HepG2 (cell line): ENCODE results near the gene CCDC85C. TPM values are rescaled to one million over a fixed set of nuclear protein-coding genes. Genes with fewer than 3 reads are reported as not detected.

Experiments used
- BCL6 ChIP-seq: IDR thresholded peaks from 2 replicates; pipeline ENCODE4 v1.6.1; 2016; ENCODE audit warnings: missing genetic modification reagents, missing compliant biosample characterization
- CEBPG ChIP-seq: IDR thresholded peaks from 2 replicates; pipeline ENCODE4 v1.6.1; 2016
- NR2F6 ChIP-seq, 2 experiments: IDR thresholded peaks; 2 replicates each; pipeline ENCODE4 v1.6.1; 2016; ENCODE audit warnings: antibody characterized with exemption in 1 of 2, mild to moderate bottlenecking in 1 of 2
- SALL1 ChIP-seq: sonication (generic); formaldehyde crosslinking; IDR thresholded peaks from 2 replicates; pipeline ENCODE4 v1.8.0; 2022; ENCODE audit warnings: mild to moderate bottlenecking, missing genetic modification reagents
- ZNF746 ChIP-seq: sonication (generic); formaldehyde crosslinking; IDR thresholded peaks from 2 replicates; pipeline ENCODE4 v1.8.0; 2022; ENCODE audit warnings: mild to moderate bottlenecking, missing genetic modification reagents
- ZZZ3 ChIP-seq: sonication (generic); formaldehyde crosslinking; IDR thresholded peaks from 2 replicates; pipeline ENCODE4 v1.4.0; 2020; ENCODE audit warnings: missing genetic modification reagents, mild to moderate bottlenecking, borderline replicate concordance
- polyA plus RNA-seq, 8 experiments: library from polyadenylated mRNA; depleted of rRNA in 3 of 8; stranded (reverse) in 7 of 8; unstranded in 1 of 8; fragments of >200 nt; fragmentation: Illumina TruSeq in 4 of 8; extraction: Trizol in 4 of 8; gene quantifications; 2 replicates each; pipeline versions ENCODE4 v1.2.1 to v1.2.3, GENCODE V29; 2011 to 2016; ENCODE audit warnings: low read depth in 4 of 8, missing spikeins in 1 of 8, mixed read lengths in 1 of 8; ENCODE audit not compliant: insufficient read depth in 1 of 8
- total RNA-seq, 5 experiments: library from RNA; depleted of rRNA; stranded (reverse); fragments of >200 nt; fragmentation: Illumina TruSeq; extraction: Trizol; gene quantifications; 2 replicates each; pipeline ENCODE4 v1.2.3, GENCODE V29; 2016; ENCODE audit warnings: low read depth in 1 of 5
- TF ChIP-seq, protein P1 (sequence below): sonication (generic); formaldehyde crosslinking; IDR thresholded peaks from 2 replicates; pipeline ENCODE4 v1.5.1; 2020; ENCODE audit warnings: mild to moderate bottlenecking, missing genetic modification reagents, moderate library complexity
- TF ChIP-seq, protein P2 (sequence below): conservative IDR thresholded peaks from 2 replicates; pipeline ENCODE4 v1.6.1; 2018; ENCODE audit warnings: missing genetic modification reagents
- TF ChIP-seq, protein P3 (sequence below): sonication (generic); formaldehyde crosslinking; IDR thresholded peaks from 2 replicates; pipeline ENCODE4 v1.8.0; 2022; ENCODE audit warnings: mild to moderate bottlenecking, missing genetic modification reagents
- TF ChIP-seq, protein P4 (sequence below): sonication (generic); formaldehyde crosslinking; IDR thresholded peaks from 2 replicates; pipeline ENCODE4 v1.9.0; 2021; ENCODE audit warnings: missing genetic modification reagents, mild to moderate bottlenecking, borderline replicate concordance
- TF ChIP-seq, protein P5 (sequence below): sonication (generic); formaldehyde crosslinking; IDR thresholded peaks from 2 replicates; pipeline ENCODE4 v1.4.0; 2020; ENCODE audit warnings: mild to moderate bottlenecking, missing genetic modification reagents
- TF ChIP-seq, protein P6 (sequence below): sonication (generic); formaldehyde crosslinking; IDR thresholded peaks from 2 replicates; pipeline ENCODE4 v1.4.0; 2020; ENCODE audit warnings: missing genetic modification reagents
- TF ChIP-seq, protein P7 (sequence below): sonication (generic); formaldehyde crosslinking; IDR thresholded peaks from 2 replicates; pipeline ENCODE4 v1.8.0; 2022; ENCODE audit warnings: missing genetic modification reagents, mild to moderate bottlenecking, moderate library complexity, borderline replicate concordance

The CCDC85C gene
- total and polyA plus RNA-seq, 2 of the 13 experiments (the other 11 are each of a cell fraction or from before 2014, with no cell fraction given): 18.8 to 43.8 TPM

DNA sequence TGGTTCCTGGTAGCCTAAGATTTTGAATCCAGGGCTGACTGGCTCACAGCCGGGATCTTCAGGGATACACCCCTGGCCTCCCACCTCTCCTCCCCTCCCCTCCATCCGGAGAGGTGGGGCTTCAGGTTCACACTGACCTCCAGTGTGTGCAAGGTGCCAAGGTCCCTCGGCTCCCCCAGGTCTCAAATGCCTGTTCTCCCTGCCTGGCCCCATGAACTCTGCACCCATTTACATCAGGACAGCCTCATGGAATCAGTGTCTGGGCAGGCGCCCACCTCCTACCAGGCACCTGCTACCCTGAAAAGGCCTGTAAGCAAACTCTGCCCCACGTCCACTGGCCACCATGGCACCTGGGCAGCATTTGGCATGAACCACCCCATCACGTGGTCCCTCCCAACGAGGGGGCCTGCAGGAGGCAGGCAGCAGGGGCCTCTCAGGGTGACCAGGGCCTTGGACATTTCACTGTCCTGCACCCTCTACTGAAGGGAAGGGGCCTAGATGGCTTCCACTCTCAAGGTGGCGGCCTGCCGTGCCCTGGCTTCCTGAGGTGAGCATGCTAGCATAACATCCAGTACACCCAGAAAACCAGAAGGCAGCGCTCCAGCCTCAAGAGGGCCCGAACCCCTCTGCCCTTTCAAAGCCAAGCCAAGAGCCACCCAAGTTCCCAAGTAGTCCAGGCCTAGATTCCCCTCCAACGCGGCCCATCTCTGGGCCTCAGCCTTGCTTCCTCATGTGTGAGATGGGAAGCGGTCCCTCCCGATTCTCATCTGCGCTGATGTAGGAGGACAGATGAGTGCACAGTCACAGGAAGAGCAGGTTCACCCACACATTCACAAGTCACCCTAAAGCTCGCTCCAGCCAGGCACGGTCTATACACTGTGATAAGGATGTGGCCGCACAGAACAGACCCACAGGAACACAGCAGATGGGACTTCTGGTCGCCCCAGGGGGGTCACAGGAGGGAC is 37.3 kb downstream of the CCDC85C start (continued):
- TF ChIP-seq, protein P1, sequence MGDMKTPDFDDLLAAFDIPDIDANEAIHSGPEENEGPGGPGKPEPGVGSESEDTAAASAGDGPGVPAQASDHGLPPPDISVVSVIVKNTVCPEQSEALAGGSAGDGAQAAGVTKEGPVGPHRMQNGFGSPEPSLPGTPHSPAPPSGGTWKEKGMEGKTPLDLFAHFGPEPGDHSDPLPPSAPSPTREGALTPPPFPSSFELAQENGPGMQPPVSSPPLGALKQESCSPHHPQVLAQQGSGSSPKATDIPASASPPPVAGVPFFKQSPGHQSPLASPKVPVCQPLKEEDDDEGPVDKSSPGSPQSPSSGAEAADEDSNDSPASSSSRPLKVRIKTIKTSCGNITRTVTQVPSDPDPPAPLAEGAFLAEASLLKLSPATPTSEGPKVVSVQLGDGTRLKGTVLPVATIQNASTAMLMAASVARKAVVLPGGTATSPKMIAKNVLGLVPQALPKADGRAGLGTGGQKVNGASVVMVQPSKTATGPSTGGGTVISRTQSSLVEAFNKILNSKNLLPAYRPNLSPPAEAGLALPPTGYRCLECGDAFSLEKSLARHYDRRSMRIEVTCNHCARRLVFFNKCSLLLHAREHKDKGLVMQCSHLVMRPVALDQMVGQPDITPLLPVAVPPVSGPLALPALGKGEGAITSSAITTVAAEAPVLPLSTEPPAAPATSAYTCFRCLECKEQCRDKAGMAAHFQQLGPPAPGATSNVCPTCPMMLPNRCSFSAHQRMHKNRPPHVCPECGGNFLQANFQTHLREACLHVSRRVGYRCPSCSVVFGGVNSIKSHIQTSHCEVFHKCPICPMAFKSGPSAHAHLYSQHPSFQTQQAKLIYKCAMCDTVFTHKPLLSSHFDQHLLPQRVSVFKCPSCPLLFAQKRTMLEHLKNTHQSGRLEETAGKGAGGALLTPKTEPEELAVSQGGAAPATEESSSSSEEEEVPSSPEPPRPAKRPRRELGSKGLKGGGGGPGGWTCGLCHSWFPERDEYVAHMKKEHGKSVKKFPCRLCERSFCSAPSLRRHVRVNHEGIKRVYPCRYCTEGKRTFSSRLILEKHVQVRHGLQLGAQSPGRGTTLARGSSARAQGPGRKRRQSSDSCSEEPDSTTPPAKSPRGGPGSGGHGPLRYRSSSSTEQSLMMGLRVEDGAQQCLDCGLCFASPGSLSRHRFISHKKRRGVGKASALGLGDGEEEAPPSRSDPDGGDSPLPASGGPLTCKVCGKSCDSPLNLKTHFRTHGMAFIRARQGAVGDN (CRISPR knock-in tag): peak; percentile 99
- TF ChIP-seq NR2F6 (IDR thresholded peaks at IDR 0.05) (peak; percentile 88), NR2F6 (CRISPR knock-in tag; IDR thresholded peaks at IDR 0.05) (peak; percentile 95), SALL1 (peak; percentile 95), ZNF746 (CRISPR knock-in tag) (peak; percentile 84; the same call in 1 of the 2 replicates), ZZZ3 (CRISPR knock-in tag) (0 out of 2 replicates have a peak, but pooled peaks have one; percentile 44), BCL6 (0 out of 2 replicates have a peak, but pooled peaks have one; percentile 50), CEBPG (peak; percentile 52)
- TF ChIP-seq, protein P2, sequence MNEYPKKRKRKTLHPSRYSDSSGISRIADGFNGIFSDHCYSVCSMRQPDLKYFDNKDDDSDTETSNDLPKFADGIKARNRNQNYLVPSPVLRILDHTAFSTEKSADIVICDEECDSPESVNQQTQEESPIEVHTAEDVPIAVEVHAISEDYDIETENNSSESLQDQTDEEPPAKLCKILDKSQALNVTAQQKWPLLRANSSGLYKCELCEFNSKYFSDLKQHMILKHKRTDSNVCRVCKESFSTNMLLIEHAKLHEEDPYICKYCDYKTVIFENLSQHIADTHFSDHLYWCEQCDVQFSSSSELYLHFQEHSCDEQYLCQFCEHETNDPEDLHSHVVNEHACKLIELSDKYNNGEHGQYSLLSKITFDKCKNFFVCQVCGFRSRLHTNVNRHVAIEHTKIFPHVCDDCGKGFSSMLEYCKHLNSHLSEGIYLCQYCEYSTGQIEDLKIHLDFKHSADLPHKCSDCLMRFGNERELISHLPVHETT (CRISPR knock-in tag): 0 out of 2 replicates have a peak, but pooled peaks have one; percentile 40
- TF ChIP-seq, protein P3, sequence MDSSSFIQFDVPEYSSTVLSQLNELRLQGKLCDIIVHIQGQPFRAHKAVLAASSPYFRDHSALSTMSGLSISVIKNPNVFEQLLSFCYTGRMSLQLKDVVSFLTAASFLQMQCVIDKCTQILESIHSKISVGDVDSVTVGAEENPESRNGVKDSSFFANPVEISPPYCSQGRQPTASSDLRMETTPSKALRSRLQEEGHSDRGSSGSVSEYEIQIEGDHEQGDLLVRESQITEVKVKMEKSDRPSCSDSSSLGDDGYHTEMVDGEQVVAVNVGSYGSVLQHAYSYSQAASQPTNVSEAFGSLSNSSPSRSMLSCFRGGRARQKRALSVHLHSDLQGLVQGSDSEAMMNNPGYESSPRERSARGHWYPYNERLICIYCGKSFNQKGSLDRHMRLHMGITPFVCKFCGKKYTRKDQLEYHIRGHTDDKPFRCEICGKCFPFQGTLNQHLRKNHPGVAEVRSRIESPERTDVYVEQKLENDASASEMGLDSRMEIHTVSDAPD: 0 out of 2 replicates have a peak, but pooled peaks have one; percentile 67
- TF ChIP-seq, protein P4, sequence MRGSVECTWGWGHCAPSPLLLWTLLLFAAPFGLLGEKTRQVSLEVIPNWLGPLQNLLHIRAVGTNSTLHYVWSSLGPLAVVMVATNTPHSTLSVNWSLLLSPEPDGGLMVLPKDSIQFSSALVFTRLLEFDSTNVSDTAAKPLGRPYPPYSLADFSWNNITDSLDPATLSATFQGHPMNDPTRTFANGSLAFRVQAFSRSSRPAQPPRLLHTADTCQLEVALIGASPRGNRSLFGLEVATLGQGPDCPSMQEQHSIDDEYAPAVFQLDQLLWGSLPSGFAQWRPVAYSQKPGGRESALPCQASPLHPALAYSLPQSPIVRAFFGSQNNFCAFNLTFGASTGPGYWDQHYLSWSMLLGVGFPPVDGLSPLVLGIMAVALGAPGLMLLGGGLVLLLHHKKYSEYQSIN (CRISPR knock-in tag): no peak
- TF ChIP-seq, protein P5, sequence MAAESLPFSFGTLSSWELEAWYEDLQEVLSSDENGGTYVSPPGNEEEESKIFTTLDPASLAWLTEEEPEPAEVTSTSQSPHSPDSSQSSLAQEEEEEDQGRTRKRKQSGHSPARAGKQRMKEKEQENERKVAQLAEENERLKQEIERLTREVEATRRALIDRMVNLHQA (CRISPR knock-in tag): no peak
- TF ChIP-seq, protein P6, sequence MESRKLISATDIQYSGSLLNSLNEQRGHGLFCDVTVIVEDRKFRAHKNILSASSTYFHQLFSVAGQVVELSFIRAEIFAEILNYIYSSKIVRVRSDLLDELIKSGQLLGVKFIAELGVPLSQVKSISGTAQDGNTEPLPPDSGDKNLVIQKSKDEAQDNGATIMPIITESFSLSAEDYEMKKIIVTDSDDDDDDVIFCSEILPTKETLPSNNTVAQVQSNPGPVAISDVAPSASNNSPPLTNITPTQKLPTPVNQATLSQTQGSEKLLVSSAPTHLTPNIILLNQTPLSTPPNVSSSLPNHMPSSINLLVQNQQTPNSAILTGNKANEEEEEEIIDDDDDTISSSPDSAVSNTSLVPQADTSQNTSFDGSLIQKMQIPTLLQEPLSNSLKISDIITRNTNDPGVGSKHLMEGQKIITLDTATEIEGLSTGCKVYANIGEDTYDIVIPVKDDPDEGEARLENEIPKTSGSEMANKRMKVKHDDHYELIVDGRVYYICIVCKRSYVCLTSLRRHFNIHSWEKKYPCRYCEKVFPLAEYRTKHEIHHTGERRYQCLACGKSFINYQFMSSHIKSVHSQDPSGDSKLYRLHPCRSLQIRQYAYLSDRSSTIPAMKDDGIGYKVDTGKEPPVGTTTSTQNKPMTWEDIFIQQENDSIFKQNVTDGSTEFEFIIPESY (CRISPR knock-in tag): peak; percentile 25; the same call in 1 of the 2 replicates
- TF ChIP-seq, protein P7, sequence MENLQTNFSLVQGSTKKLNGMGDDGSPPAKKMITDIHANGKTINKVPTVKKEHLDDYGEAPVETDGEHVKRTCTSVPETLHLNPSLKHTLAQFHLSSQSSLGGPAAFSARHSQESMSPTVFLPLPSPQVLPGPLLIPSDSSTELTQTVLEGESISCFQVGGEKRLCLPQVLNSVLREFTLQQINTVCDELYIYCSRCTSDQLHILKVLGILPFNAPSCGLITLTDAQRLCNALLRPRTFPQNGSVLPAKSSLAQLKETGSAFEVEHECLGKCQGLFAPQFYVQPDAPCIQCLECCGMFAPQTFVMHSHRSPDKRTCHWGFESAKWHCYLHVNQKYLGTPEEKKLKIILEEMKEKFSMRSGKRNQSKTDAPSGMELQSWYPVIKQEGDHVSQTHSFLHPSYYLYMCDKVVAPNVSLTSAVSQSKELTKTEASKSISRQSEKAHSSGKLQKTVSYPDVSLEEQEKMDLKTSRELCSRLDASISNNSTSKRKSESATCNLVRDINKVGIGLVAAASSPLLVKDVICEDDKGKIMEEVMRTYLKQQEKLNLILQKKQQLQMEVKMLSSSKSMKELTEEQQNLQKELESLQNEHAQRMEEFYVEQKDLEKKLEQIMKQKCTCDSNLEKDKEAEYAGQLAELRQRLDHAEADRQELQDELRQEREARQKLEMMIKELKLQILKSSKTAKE (CRISPR knock-in tag): peak; percentile 87
